Testis (tissue), 2 donors: ENCODE data around the gene TMEM43.
"Not testable (repeated sequence)": the region's sequence is repeated elsewhere in the genome, so short reads cannot be mapped to it uniquely, and the experiment has no call there.

Experiments used
- CTCF ChIP-seq, 3 experiments: fragments of 450-650 bp in 2 of 3; fragments of 200-600 bp in 1 of 3; sonication (generic) in 1 of 3; IDR thresholded peaks; one replicate each; pipeline ENCODE4 v1.5.1; 2016 to 2019; ENCODE audit warnings: antibody characterized with exemption in 3 of 3, mild to moderate bottlenecking in 2 of 3, moderate library complexity in 1 of 3
- POLR2A ChIP-seq: fragments of 450-650 bp; IDR thresholded peaks from one replicate; pipeline ENCODE4 v1.6.1; 2017; ENCODE audit warnings: antibody characterized with exemption, mild to moderate bottlenecking, moderate library complexity

GRCh38 chr3:14087461-14087860, 37.4 kb upstream of the TMEM43 start:
- TF ChIP-seq POLR2A; CTCF (IDR thresholded peaks at IDR 0.05): not testable (repeated sequence)
